Measurements from ENCODE around the gene RPL13A.
"Not testable (repeated sequence)": the region's sequence is repeated elsewhere in the genome, so short reads cannot be mapped to it uniquely, and the experiment has no call there.

Gene RPL13A

GRCh38 chr19:49458567-49458903 lies 28.9 kb upstream of the RPL13A start:
- DNase-seq = peak; percentile 68

DNA sequence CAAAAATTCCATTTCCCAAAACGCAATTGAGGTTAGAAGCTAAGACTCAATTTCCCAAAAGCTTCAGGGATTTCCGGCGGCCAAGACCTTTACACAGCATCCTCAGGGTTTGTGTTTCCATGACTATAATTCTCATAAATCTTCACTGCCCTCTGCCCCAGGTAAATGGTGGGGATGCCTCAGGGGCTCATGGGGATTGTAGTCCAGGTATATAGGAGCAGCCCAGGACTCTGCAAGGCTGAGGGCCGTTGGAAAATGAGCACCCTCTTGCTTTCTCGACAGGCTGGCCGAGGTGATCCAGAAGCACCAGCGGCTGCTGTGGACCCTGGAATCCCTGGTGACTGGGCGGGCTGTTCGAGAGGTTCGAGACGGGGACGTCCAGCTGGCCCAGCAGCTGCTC lies 28.0 kb upstream of the RPL13A start:
- DNase-seq = no peak

DNA sequence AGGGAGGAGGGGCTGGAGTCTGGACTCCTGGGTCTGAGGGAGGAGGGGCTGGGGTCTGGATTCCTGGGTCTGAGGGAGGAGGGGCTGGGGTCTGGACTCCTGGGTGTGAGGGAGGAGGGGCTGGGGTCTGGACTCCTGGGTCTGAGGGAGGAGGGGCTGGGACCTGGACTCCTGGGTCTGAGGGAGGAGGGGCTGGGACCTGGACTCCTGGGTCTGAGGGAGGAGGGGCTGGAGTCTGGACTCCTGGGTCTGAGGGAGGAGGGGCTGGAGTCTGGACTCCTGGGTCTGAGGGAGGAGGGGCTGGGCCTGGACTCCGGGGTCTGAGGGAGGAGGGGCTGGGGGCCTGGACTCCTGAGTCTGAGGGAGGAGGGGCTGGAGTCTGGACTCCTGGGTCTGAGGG lies 26.3 kb upstream of the RPL13A start:
- not testable (repeated sequence) for DNase-seq

- no peak for DNase-seq
Observed at GRCh38 chr19:49461656-49462055, 25.8 kb upstream of the RPL13A start.

DNA sequence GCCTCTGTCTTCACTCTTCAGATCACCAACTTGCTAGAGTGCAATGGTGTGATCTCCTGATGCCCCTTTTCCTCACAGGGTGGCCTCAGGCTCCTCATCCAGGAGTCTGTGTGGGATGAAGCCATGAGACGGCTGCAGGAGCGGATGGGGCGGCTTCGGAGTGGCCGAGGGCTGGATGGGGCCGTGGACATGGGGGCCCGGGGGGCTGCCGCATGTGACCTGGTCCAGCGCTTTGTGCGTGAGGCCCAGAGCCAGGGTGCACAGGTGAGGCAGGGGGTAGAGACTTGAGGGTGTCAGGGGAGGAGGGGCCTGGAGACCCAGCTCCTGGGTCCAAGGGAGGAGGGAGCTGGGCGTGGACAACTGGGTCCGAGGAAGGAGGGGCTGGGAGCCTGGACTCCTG lies 24.9 kb upstream of the RPL13A start:
- no peak for DNase-seq

GRCh38 chr19:49463960-49464740 lies 23.3 kb upstream of the RPL13A start:
- no peak for DNase-seq

DNA sequence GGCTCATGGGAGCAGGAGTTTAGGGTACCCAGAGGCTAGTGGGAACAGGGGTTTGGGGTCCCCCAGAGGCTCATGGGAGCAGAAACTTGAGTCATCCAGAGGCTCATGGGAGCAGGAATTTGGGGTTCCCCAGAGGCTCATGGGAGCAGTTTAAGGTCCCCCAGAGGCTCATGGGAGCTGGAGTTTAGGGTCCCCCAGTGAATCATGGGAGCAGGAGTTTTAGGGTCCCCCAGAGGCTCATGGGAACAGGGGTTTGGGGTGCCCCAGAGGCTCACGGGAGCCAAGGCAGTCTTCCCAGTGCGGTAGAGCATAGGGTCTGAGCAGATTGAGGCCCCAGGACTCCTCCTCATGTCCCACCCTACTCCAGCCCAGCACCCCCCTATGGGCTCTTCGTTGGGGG lies 22.0 kb upstream of the RPL13A start:
- DNase-seq = no peak

DNA sequence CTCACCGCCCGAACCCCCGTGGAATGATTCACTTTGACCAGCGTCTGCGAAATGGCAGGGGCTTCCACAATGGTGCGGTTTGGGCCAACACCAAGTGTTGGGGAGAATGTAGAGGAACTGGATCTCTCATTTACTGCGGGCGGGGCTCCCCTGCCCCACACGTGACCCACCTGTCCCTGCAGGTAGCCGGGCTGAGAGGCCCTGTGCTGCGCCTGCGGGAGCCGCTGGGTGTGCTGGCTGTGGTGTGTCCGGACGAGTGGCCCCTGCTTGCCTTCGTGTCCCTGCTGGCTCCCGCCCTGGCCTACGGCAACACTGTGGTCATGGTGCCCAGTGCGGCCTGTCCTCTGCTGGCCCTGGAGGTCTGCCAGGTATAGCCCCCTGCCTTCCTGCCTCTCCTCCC lies 19.2 kb upstream of the RPL13A start:
- no peak for DNase-seq

DNA sequence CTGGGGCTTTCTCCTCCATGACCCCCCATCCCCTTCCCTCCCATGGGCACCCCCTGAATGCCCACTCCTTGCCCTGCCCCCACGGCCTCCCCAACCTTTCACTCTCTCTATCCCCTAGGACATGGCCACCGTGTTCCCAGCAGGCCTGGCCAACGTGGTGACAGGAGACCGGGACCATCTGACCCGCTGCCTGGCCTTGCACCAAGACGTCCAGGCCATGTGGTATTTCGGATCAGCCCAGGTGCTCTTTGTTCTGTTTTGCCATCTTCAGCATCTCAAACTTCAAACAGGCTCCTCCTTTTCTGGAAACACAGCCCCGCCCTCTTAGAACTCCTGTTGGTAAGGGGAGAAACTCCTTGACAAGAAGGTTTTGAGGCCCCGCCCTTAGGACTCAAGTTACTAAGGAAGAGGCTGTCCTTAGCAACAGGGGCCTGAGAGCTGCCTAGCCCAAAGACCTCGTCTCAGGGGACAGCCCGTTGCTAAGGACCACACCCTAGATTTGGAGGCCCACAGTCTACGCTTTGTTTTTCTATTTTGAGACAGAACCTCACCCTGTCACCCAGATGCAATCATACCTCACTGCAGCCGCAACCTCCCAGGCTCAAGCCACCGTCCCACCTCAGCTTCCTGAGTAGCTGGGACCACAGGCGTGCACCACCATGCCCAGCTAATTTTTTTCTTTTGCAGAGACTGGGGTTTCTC lies 18.5 kb upstream of the RPL13A start:
- DNase-seq = peak; percentile 80

DNA sequence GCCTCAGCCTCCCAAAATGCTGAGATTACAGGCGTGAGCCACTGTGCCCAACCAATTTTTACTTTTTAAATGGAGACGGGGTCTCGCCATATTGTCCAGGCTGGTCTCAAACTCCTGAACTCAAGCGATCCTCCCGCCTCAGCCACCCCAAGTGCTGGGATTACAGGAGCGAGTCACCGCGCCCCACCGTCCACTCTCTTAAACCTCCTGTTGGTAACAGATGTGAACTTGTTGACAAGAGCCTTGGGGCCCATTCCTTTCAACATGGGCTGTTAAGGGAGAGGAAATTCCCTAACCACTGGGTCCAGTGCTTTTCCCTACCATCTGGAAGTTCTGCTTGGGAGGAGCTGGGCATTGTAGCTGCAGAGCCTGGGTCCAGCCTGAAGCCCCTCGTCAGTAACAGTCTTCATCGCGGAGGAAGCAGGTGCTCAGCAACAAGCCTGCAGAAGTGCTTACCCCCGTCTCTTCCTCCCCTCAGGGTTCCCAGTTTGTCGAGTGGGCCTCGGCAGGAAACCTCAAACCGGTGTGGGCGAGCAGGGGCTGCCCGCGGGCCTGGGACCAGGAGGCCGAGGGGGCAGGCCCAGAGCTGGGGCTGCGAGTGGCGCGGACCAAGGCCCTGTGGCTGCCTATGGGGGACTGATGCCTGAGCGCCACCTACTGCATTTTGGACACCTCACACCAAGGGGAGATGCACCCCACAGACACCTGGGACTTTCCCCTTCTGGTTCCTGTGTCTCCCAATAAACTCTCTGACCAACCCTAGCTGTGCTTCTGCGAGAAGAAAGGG lies 17.4 kb upstream of the RPL13A start:
- peak; percentile 50 for DNase-seq

DNA sequence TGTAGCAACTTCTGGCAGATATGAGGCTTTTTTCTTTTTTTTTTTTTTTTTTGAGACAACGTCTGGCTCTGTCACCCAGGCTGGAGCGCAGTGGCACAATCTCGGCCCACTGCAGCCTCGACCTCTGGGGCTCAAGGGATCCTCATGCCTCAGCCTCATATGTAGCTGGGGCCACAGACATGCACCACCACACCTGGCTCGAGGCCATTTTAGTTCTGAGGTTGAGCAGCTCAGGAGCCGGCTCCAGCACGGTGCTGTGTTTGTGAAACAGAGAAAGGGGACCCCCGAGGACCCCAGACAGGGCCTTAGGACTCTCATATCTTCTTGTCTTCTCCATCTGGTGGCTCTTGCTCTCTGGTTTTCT lies 16.8 kb upstream of the RPL13A start:
- no peak for DNase-seq

GRCh38 chr19:49472936-49473335 lies 14.5 kb upstream of the RPL13A start:
- DNase-seq = peak; percentile 36

DNA sequence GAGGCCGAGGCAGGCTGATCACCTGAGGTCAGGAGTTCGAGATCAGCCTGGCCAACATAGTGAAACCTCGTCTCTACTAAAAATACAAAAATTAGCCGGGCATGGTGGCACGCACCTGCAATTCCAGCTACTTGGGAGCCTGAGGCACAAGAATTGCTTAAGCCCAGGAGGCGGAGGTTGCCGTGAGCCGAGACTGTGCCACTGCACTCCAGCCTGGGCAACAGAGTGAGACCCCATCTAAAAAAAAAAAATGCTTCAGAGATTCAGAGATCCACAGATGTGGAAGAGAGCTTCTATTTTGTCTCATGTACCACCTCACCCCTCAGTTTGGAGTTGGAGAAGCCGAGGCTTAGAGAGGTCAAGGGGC lies 13.9 kb upstream of the RPL13A start:
- not testable (repeated sequence) for DNase-seq

- DNase-seq = peak; percentile 79
Observed at GRCh38 chr19:49473868-49474541, 13.4 kb upstream of the RPL13A start, which contains the start of gene FLT3LG. TSS of gene FLT3LG (plus strand) at chr19:49474215. CDS start at chr19:49474640, 425 bp downstream.

GRCh38 chr19:49474542-49474924 lies 12.9 kb upstream of the RPL13A start:
- no peak for DNase-seq

DNA sequence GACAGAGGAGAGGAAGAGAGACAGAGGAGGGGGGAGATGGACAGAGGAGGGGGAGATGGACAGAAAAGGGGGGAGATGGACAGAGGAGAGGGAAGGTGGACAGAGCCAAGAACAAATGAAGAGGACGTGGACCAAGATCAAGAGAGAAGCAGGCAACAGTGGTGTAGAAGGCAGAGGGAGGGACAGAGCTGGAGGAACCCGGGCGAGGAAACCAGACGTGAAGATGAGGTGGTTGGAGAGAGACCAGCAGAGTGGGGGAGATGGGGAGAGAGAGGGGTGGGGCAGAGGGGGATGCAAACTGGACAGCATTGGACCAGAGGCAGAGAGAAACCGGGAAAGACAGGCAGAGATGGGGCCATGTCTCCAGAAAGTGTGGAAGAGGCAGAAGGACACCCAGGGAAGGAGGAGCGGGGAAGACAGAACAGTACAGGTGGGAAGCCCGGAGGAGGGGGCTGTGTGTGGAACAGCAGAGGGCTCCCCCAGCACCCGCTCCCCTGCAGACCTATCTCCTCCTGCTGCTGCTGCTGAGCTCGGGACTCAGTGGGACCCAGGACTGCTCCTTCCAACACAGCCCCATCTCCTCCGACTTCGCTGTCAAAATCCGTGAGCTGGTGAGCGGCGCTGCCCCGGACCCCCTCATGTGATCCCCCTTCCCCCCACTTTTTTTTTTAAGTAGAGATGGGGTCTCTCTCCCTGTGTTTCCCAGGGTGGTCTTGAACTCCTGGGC lies 12.1 kb upstream of the RPL13A start:
- no peak for DNase-seq

GRCh38 chr19:49475995-49476880 lies 11.2 kb upstream of the RPL13A start:
- no peak for DNase-seq

- DNase-seq = no peak
Observed at GRCh38 chr19:49479975-49480628, 7.3 kb upstream of the RPL13A start.

- DNase-seq = no peak
Observed at GRCh38 chr19:49481020-49481683, 6.3 kb upstream of the RPL13A start.

DNA sequence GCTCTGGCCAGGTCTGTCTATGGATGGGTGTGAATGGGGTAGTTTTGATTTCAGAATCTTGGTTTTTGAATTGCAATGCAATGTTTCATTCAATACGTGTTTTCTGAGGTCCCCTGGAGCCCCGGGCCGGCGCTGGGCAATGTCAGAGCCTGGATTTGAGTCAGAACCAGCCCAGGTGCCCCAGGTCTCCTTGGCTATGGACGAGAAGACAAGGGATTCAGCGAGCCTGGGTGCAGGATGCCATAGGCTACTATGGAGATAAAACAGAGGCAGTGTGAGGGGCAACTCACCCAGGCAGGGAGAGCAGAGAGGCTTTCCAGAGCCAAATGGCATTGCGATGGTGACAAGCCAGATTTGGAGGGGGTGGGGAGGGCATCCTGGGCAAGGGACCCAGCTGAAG lies 1.2 kb upstream of the RPL13A start:
- no peak for DNase-seq

Measured in MV-4-11 (cell line).